ENCODE measurements around the gene OSCP1. TPM values are rescaled to one million over a fixed set of nuclear protein-coding genes. Genes with fewer than 3 reads are reported as not detected.
"Not testable (repeated sequence)": the region's sequence is repeated elsewhere in the genome, so short reads cannot be mapped to it uniquely, and the experiment has no call there.

OSCP1 gene
- polyA plus RNA-seq, 1 of the 3 experiments (the other 2 are of a cell fraction): 11.9 TPM

DNA sequence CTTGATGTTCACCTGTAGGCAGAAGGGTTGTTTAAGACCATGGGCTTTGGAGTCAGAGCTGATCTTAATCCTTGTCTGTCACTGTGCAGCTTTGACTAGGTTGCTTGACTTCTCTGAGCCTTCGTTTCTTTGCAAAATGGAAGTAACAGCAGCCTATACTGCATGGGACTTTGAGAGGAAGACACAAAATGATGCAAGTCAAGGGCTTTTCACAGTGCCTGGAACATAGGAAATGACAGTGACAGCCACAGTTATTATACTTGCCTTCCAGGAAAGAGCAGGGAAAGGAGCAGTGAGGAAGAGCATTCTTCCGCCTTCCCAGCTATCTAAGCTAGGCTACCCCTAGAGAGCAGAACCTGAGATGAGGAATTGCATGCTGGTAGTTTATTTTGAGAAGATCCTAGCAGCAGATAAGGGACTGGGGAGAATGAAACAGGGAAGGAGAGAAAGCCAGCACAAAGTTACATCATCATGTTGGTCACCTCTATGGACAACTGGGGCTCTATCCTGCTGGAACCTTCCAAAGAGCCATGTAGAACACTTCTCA, 29.3 kb upstream of the OSCP1 start:
- no peaks in the 10 kb centered on the region for H3K79me2 ChIP-seq (ENCODE audit: insufficient read depth)
- no peak overlapping the region for H3K9ac ChIP-seq
- no peaks in the 10 kb centered on the region for H3F3A ChIP-seq (replicated peaks; ENCODE audit: insufficient read depth)
- no peaks in the 10 kb centered on the region for H3K27me3 ChIP-seq (ENCODE audit: insufficient read depth)
- H3K36me3 ChIP-seq (replicated peaks in 1 of 2; ENCODE audit: control insufficient read depth in 1 of 2, insufficient read depth in 2 of 2, low read length in 1 of 2): no peaks in the 10 kb centered on the region
- no peak for TF ChIP-seq TAF1 (IDR thresholded peaks at IDR 0.05; ENCODE audit: borderline replicate concordance, low read depth, low read length)
- no peak for TF ChIP-seq CHD2 (IDR thresholded peaks at IDR 0.05; ENCODE audit: low read length, partially characterized antibody)
- TF ChIP-seq RFX5 (IDR thresholded peaks at IDR 0.05; ENCODE audit: low read length): no peak
- no peak for TF ChIP-seq GATA2 (CRISPR knock-in tag; IDR thresholded peaks at IDR 0.05)
- TF ChIP-seq, protein P1, sequence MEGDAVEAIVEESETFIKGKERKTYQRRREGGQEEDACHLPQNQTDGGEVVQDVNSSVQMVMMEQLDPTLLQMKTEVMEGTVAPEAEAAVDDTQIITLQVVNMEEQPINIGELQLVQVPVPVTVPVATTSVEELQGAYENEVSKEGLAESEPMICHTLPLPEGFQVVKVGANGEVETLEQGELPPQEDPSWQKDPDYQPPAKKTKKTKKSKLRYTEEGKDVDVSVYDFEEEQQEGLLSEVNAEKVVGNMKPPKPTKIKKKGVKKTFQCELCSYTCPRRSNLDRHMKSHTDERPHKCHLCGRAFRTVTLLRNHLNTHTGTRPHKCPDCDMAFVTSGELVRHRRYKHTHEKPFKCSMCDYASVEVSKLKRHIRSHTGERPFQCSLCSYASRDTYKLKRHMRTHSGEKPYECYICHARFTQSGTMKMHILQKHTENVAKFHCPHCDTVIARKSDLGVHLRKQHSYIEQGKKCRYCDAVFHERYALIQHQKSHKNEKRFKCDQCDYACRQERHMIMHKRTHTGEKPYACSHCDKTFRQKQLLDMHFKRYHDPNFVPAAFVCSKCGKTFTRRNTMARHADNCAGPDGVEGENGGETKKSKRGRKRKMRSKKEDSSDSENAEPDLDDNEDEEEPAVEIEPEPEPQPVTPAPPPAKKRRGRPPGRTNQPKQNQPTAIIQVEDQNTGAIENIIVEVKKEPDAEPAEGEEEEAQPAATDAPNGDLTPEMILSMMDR (IDR thresholded peaks at IDR 0.05): no peak
- no peak for TF ChIP-seq RCOR1 (IDR thresholded peaks at IDR 0.05; ENCODE audit: low read length)
- TF ChIP-seq ELF1 (IDR thresholded peaks at IDR 0.05): no peak
- no peak for TF ChIP-seq POLR2AphosphoS5 (IDR thresholded peaks at IDR 0.05; ENCODE audit: low read depth, low read length)
- TF ChIP-seq RXRA (IDR thresholded peaks at IDR 0.05; ENCODE audit: borderline replicate concordance, low read depth): no peak
- no peak for TF ChIP-seq YY1 (IDR thresholded peaks at IDR 0.05; ENCODE audit: low read depth)
- no peak for TF ChIP-seq NFIC (IDR thresholded peaks at IDR 0.05; ENCODE audit: borderline replicate concordance)
- TF ChIP-seq, protein P2, sequence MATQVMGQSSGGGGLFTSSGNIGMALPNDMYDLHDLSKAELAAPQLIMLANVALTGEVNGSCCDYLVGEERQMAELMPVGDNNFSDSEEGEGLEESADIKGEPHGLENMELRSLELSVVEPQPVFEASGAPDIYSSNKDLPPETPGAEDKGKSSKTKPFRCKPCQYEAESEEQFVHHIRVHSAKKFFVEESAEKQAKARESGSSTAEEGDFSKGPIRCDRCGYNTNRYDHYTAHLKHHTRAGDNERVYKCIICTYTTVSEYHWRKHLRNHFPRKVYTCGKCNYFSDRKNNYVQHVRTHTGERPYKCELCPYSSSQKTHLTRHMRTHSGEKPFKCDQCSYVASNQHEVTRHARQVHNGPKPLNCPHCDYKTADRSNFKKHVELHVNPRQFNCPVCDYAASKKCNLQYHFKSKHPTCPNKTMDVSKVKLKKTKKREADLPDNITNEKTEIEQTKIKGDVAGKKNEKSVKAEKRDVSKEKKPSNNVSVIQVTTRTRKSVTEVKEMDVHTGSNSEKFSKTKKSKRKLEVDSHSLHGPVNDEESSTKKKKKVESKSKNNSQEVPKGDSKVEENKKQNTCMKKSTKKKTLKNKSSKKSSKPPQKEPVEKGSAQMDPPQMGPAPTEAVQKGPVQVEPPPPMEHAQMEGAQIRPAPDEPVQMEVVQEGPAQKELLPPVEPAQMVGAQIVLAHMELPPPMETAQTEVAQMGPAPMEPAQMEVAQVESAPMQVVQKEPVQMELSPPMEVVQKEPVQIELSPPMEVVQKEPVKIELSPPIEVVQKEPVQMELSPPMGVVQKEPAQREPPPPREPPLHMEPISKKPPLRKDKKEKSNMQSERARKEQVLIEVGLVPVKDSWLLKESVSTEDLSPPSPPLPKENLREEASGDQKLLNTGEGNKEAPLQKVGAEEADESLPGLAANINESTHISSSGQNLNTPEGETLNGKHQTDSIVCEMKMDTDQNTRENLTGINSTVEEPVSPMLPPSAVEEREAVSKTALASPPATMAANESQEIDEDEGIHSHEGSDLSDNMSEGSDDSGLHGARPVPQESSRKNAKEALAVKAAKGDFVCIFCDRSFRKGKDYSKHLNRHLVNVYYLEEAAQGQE (IDR thresholded peaks at IDR 0.05; ENCODE audit: low read depth, low read length): no peak
- TF ChIP-seq, protein P3, sequence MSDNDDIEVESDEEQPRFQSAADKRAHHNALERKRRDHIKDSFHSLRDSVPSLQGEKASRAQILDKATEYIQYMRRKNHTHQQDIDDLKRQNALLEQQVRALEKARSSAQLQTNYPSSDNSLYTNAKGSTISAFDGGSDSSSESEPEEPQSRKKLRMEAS (IDR thresholded peaks at IDR 0.05; ENCODE audit: low read depth): no peak
- TF ChIP-seq, protein P4, sequence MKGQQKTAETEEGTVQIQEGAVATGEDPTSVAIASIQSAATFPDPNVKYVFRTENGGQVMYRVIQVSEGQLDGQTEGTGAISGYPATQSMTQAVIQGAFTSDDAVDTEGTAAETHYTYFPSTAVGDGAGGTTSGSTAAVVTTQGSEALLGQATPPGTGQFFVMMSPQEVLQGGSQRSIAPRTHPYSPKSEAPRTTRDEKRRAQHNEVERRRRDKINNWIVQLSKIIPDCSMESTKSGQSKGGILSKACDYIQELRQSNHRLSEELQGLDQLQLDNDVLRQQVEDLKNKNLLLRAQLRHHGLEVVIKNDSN (IDR thresholded peaks at IDR 0.05; ENCODE audit: borderline replicate concordance, low read depth): no peak
- ChIA-PET POLR2A (no interaction called here), CTCF (interaction anchor here (0.6 to 1.5 kb wide), 2 partner anchors 12 to 37 kb away, joined by 3 to 5 read pairs; no protein-coding TSS in a partner anchor)
- H3K9me2 ChIP-seq: no peaks in the 10 kb centered on the region
- H2AFZ ChIP-seq (ENCODE audit: low read depth): no peak overlapping the region
- no peak overlapping the region for H3K4me2 ChIP-seq
- H3K4me1 ChIP-seq (ENCODE audit: control insufficient read depth in 1 of 2, insufficient read depth in 2 of 2, low read depth in 1 of 2, low read length in 1 of 2): peaks cover 0 to 28% of the 10 kb centered on the region in 2 experiments; a peak in 1 of 4 replicates
- no peak for DNase-seq
- H3K27ac ChIP-seq (ENCODE audit: low read depth in 2 of 2, low read length in 1 of 2): no peak overlapping the region
- no peaks in the 10 kb centered on the region for H3K9me3 ChIP-seq
- WGBS (ENCODE audit: low lambda C conversion rate): 79% methylated on average over 2 of the region's 2 CpGs
- no peaks in the 10 kb centered on the region for H4K20me1 ChIP-seq (ENCODE audit: insufficient read depth)
- H3K4me3 ChIP-seq (ENCODE audit: low read depth in 2 of 2, low read length in 1 of 2): no peak overlapping the region

DNA sequence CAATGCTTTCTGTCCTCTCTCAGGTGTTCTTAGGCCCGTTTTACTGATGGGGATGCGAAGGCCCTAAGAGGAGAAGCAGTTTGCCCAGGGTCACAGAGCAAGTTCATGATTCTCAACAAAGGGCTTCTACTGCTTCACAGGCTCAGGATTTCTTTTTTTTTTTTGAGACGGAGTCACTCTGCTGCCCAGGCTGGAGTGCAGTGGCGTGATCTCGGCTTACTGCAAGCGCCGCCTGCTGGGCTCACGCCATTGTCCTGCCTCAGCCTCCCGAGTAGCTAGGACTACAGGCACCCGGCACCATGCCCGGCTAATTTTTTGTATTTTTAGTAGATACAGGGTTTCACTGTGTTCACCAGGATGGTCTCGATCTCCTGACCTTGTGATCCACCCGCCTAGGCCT, 27.4 kb upstream of the OSCP1 start:
- DNase-seq; H3K36me3 ChIP-seq (replicated peaks in 1 of 2; ENCODE audit: control insufficient read depth in 1 of 2, insufficient read depth in 2 of 2, low read length in 1 of 2); H3F3A ChIP-seq (replicated peaks; ENCODE audit: insufficient read depth); H3K9ac ChIP-seq; H3K9me3 ChIP-seq; POLR2A ChIA-PET; H3K27ac ChIP-seq (ENCODE audit: low read depth in 2 of 2, low read length in 1 of 2); H3K79me2 ChIP-seq (ENCODE audit: insufficient read depth); H2AFZ ChIP-seq (ENCODE audit: low read depth); H3K4me2 ChIP-seq; CTCF ChIA-PET; H3K4me3 ChIP-seq (ENCODE audit: low read depth in 2 of 2, low read length in 1 of 2); H3K9me2 ChIP-seq; H4K20me1 ChIP-seq (ENCODE audit: insufficient read depth); H3K27me3 ChIP-seq (ENCODE audit: insufficient read depth): not testable (repeated sequence)
- 71% methylated on average over 13 of the region's 13 CpGs for WGBS (ENCODE audit: low lambda C conversion rate)
- peaks cover 0 to 21% of the 10 kb centered on the region in 2 experiments; a peak in 1 of 4 replicates for H3K4me1 ChIP-seq (ENCODE audit: control insufficient read depth in 1 of 2, insufficient read depth in 2 of 2, low read depth in 1 of 2, low read length in 1 of 2)

Data from SK-N-SH (cell line).